HG03039 (cell line): ENCODE data around the gene IL1RAP.

Experiments used
- ATAC-seq: cut with Tn5 transposase; IDR thresholded peaks from one replicate; pipeline ENCODE4 v1.9.1; 2021; ENCODE audit warnings: mild to moderate bottlenecking, moderate library complexity; ENCODE audit not compliant: unreplicated experiment

The IL1RAP gene

DNA sequence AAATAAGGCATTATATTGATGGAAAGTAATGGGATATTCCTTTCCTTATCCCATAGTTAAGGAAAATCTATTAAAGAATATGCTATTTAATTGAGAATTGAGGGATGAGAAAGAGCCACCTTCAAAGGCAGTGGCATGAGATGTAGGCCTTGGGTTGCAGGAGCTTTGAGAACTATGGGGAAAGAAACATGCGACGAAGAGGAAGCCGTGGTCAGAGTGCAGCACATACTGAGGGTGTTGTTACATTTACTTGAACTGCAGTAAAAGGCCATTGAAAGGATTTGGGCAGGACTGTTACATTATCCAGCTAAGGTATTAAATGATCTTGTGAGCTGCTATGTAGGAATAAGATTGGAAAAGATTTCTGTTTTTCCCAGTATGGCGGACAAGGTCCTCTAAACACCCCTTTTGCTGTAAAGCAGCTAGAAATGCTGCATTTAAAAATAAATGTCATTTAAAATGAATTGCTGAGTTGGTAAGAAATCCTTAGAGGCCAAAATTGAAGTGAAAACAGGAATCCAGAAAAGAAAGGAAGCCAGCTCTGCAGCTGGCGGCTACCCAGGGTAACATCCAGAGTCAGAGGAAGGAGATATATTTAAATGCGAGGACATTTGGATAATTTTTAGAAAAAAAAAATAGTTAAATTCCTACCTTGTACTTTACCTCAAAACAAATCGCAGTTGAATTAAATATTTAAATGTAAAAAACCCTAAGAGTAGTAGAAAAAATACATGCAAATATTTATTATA lies 61.7 kb downstream of the IL1RAP start:
- no peak for ATAC-seq

DNA sequence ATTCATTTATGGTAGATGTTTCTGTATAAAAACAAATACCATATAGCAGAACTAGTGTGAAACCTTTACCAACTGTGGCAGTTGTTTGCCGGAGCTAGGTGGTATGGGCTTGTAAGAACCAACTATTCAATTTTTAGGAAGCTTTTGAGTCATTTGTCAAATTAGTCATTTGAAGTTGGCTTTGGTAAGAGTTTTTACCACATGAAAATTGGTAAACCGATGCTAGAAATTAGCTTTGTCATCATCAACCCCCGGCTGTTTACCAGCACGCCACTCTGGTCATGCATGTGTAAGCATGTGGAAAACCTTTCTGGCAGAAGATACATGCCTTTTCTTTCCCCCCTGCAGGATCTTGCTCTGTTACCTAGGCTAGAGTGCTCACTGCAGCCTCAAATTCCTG lies 63.3 kb downstream of the IL1RAP start:
- ATAC-seq: no peak

DNA sequence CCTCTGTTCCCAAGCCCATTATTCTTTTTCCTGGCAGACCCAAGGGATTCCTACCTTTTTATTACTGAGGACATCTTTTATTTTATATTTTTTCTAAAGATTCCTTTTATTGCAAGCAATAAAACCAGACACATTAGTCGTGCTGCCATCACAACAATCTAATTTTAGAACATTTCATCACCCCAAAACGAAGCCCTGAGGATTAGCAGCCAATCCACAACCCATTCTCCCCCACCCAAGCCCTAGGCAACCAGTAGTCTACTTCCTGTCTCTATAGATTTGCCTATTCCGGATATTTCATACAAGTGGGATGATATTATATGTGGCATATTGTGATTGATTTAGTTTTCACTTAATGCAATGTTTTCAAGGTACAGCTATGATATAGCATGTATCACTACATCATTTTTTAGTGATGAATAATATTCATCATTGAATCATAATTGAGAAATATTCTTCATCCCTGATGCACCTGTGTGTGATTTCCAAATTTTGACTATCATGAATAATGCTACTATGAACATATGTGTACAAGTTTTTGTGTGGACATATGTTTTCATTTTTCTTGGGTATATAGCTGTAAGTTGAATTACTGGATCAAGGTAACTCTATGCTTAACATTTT lies 65.7 kb downstream of the IL1RAP start:
- ATAC-seq: no peak

DNA sequence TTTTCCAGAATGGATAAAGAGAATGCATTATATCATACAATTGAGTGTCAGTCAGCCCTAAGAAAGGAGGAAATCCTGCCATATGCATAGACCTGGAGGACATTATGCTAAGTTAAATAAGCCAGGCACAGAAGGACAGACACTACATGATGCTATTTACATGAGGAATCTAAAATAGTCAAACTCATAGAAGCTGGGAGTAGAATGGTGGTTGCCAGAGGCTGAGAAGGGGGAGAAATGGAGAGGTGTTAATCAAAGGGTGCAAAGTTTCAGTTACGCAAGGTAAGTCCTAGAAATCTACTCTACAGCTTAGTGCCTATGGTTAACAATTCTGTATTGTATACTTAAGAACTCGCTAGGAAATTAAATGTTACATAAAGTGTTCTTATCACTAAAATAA lies 66.5 kb downstream of the IL1RAP start:
- no peak for ATAC-seq

DNA sequence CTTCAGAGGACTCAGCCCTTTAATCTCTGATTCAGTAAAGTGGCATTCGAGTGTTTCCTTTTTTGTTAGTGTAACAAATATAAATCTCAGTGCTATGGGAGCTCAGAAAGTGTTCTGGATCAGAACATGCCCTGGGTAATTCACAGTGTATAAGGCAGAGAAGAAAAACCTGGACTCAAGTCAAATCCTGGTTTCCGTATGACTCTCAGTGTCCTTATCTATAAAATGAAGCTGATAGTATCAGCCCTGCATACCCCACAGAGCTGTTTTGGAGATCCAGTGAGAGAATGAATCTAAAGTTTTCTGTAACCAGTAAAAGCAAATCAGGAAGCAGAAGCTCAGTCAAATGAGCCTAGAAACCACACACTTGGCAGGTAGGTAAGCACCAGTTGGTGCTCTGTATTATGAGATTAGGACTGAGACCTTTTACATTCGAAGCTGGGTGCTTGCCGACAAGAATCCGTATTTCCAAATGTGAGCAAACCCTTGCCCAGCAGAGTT lies 67.2 kb downstream of the IL1RAP start:
- ATAC-seq: no peak

DNA sequence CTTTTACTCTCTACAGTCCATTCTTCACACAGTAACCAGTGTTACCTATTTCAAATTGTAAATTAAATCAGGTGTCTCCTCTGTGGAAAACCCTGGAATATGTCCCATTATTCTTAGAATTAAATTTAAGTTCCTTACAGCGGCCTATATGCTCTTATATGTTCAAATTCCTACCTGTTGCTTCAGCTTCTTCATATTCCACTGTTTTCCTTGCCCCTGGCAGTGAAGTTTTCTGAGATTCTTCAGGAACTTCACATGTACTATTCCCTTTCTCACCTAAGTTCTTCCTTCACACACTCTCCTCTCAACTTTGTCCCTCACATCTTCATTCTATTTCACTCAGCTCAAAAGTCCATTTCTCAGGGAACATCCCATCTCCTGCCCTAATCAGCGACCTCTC lies 68.8 kb downstream of the IL1RAP start:
- no peak for ATAC-seq

DNA sequence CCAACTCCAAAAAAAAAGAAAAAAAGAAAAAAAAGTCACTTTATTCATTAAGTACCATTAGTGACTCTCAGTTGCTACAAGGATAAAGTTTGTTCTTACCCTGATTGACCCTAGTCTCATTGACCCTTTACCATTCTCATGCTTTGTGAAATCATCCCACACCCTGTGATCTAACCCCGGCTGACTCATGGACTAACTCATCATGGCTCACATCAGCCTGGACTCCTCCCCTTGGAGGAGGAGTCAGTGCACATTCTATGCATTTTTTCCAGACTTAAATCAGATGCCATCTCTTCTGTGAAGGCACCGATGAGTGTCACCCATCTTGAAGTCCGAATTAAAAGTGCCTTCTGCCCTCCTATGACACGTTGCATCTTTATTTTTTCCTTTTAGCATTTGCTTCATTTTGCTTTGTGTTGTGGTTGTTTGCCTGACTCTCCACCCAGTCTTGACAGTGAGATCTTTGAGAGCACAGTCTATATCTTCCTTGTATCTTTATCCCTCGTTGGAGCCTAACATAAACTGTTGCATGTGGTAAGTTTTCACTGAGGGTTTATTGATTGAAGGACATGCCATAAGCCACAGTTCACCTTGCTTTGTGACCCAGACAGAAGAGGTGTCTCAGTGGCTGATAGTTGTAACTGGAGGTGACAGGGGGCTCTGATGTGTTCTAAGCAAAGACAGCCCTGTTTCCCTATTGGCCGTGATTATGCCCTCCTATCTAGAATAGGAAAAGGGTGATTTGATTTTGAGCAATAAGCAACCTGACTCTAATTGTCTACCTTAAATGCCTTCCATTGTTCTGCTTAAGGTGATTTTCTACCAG lies 72.1 kb downstream of the IL1RAP start:
- ATAC-seq: no peak

DNA sequence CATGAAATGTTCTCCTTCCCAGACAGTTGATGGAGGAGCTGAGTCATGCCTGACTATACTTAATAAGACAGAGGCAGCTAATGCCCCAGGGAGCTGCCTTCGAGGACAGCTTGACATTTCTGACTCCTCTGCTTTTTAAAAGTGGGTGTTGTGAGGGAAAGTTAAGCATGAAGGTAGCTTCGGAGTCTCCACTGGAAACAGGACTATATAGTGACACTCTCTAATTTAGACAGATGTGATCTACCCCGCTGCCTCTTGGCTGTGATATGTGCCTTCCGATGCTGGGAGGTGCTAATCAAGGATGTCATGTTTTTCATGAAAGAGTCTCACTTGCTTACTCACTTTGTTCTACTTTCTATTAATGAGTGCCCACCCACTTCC lies 72.7 kb downstream of the IL1RAP start:
- ATAC-seq: no peak

DNA sequence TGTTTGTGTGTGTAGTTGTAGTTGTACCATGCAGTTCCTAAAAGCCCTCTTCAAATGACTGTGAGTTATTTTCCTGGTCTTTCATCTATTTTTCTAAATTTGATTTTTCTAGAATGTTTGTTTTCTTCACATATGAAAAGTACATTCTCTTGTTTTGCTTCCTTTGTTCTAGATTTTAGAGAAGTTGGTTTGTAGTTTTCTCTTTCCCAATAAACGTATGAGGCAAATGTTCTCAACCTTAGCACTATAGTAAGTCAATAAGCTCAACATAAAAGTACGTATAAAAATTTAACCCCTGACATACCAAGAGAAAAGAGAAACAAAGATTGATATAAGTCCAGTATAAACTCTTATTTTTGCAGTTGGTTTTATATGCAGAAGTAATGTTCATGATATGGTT lies 74.7 kb downstream of the IL1RAP start:
- ATAC-seq: no peak

DNA sequence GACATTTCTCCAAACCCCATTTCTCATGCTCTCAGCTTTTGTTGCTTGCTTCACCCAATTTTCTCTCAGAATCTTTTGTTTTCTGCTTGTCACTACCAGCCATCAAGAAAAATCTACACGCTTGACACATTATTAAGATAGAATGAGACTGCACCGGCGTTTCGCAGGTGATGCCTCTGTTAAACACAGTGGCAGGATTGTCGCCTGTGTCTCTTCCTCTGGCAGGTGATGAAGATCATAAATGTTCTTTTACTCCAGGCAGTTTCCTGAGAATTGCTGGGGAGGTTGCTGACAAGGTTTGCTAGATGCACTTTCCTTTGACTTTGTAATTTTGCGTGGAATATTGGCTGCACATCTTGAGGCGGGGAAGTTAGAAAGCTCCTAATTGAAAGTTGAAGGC lies 75.4 kb downstream of the IL1RAP start:
- ATAC-seq: no peak

DNA sequence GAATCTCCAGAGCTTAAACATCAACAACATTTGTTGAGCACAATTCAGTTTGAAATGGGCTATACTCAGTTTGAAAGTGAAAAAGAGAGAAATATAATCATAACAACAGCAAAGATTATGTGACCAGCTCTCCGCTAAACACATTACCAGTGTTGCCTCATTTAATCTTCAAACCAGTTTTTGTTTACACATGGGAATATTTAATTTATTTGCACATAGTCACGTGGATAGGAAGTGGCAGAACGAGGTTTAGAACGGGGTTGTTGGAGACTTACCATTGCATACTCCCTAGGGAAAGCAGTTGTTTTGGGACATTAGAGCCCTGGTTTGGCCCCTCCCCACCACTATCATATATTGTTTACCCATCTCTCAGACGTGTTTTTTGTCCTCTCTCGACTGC lies 77.2 kb downstream of the IL1RAP start:
- ATAC-seq: no peak

DNA sequence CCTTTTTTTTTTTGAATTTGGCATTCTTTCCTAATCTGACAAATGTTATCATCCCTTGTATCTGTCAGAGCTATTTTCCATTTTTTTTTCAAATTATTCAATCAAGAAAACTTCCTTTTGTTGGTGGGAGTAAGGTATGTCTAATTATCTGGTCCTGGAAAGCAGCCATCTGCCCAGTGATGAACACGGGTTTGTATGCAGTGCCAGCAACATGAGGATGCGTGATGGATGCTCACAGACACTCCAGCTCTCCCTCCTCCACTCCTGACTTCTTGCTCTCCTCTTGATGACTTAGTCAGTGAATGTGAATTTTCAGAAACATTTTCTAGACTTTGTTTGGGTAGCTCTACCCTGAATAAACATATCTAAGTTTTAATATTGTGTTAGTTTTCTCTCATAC lies 79.2 kb downstream of the IL1RAP start:
- ATAC-seq: no peak

DNA sequence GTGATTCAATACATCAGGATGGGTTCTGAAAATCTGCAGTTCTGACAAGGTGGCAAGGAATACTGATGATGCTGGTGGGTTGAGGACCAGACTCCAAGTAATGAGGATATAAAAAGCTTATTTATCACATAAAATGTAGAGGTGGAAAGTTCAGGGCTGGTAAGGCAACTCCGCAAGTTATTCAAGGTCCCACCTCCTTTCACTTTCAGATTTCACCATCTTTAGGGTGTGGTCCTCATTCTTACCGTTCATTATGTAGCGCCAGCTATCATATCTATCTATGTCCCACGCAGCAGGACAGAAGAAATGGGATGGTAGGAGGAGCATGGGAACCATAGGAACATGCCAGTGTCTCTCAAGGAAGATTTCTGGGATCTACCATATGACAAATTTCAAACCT lies 80.3 kb downstream of the IL1RAP start:
- ATAC-seq: no peak

DNA sequence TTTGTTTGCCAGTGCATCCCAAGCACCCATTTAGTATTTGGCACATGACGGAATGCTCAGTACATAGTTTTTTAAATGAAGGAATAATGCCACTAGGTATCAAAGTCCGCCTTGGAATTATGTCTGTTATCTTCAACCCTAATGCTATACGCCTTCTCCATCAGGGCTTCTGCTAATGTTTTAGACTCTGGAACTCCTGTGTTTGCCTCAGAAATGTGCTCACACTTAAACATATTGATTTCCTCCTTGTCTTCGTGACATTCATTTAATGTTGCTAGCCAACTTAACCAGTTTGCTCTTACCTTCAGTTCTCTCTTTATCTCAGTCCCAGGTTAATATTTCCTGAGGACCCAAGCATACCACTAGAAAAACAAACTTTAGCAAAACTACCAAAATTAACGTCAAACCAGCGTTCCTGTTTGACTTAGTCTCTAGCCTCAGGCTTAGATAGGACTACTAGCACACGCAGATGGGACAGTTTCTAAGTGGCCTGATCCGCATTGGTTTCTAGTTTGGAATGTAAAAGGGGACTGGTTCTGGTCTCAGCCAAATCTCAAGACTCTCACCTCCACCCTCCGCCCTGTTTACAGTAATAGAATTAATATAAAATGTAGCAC lies 81.4 kb downstream of the IL1RAP start:
- no peak for ATAC-seq

DNA sequence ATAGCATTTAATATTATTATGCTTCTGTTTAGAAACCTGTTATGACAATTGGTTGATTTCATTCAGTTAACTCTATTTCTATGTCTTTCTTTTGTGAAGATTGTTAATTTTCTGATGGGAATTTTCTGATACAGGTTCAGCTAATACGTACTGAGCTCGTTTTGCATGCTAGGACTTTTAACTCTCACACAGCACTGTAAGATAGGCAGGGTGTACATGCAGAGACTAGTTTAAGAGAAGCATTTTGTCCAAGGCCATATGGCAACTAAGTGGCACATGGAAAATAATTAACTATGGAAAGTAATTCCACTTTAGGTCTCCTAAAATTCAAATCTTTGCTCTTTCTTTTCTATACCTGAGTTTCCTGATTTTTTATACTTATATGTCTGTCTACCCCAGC lies 81.9 kb downstream of the IL1RAP start:
- no peak for ATAC-seq

DNA sequence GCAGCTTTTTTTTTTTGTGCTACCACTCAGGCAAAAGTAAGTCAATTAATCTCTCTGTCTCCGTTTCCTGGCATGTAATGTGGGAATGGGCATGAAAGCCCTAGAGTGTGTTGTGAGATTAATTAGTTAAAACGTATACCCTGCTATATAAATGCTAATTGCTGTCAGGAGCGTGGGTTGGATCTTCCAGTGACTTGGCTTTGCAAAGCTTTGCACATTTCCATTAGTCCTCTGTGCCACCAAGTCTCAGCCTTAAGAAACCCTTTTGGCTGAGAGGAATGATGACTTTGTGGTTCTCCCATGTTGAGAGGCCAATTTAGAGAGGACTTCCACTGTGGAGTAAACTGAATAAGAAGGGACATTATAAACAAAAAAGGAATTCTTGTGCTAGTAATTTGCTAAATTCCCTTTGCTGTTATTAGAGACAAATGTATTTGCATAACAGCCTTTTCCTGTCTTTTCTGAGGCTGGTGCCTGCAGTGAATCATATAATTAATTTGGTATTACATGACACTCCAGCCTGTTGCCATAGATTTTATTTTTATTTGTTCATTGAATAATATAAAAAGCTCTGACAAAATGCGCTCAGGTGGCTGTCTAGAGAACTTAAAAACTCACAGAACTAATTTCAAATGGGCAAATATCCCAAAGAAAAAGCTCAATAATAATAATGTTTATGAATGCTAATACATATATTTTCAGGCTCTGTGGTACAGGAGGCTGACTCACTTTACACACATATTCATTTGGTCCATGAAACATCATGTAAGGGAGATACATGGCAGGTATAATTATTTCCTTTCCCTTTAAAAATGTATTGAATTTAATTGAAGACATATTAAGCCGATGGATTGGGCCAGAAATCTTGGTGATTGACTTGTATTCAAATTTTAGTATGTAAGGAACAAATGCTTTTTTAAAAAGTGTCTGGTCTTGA lies 82.7 kb downstream of the IL1RAP start:
- ATAC-seq: no peak

DNA sequence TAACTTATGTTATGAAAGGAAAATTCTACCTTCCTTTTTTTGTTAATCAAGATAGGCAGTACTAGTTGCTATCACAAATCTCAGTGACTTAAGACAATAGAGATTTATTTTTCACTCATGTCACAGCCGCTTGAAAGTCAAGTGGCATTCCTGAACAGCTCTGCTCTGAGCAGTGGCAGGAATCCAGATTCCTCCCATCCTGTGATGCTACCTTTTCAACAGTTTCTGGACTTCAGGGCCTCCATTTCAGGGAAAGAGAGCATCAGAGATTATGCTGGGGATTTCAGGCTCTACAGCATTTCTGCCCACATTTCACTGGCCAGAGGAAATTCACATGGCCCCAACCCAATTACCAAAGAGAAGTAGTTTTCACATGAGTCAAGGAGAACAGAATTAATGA lies 83.4 kb downstream of the IL1RAP start:
- no peak for ATAC-seq

DNA sequence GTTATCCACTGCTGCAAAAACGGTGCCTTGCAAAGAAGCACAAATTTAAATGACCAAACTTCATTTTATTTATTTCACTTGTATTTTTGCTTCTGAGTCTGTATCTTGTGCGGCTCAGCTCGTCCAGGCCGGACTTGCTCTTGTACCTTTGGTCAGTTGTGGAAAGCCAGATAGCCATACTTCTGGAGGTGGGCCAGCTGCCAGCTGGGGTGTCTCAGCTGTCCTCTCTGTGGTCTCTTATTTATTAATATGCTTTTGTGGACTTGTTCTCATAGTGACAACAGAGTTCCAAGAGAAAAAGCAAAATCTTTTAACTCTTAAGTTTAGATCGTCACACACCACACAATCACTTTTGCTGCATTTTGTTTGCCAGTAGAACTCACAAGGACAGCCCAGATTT lies 87.7 kb downstream of the IL1RAP start:
- no peak for ATAC-seq

DNA sequence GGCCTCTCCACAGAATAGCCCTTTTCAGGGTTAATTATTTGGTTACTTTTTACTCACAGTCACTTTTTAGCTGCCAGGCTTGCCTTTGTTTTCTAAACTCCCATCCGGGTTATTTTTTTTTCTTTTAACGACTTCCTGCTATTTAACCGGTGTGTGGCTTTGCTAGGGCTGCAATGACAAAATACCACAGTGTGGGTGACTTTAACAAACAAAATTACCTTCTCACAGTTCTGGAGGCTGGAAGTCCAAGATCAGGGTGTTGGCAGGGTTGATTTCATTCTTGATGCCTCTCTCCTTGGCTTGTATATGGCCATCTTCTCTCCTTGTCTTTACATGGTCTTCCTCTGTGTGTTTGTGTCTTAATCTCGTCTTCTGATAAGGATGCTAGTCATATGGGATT lies 91.5 kb downstream of the IL1RAP start:
- no peak for ATAC-seq

DNA sequence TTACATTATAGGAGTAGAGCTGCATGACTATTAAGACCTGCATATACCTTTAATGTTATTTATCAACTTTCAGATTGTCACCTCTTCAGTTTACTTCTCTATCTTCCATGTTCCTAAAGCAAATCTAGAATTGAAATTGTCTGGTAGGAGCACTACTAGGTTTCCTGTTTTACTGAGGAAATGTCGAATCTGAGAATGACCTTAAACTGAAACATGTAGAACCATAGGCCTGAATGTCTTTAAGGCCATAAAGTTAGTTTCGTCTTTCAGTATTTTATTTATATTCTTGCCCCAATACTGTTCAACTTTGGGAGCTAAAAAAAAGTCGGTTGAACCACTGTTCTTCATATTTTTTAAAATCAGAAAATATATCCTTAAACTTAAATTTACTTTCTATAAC lies 92.7 kb downstream of the IL1RAP start:
- ATAC-seq: no peak
